ENCODE measurements around the gene TFF3. TPM values are rescaled to one million over a fixed set of nuclear protein-coding genes. Genes with fewer than 3 reads are reported as not detected.

TFF3 gene
- total RNA-seq, 4 donors from 2014 or later = 164 to 2,581 (median 367) TPM

GRCh38 chr21:42282715-42283114 is 32.5 kb downstream of the TFF3 start:
- in situ Hi-C loops (cut with MboI; ENCODE audit: low pct_ligation_motif_present in 1 of 4, low pct_unique_long_range_greater_than_20kb in 1 of 4, low sequenced_read_pairs in 3 of 4) (no loop called here), intact Hi-C loops (cut with DNase I; ENCODE audit: low total_unique reads) (no loop called here)
- H3K4me3 ChIP-seq = no peak overlapping the region
- no peak for DNase-seq
- H3K27me3 ChIP-seq = no peaks in the 10 kb centered on the region
- no peak overlapping the region for H3K27ac ChIP-seq
- no peaks in the 10 kb centered on the region for H3K9me3 ChIP-seq
- peaks cover 0 to 5% (median 0%) of the 10 kb centered on the region in 4 donors for H3K36me3 ChIP-seq
- H3K4me1 ChIP-seq = no peaks in the 10 kb centered on the region
- WGBS, 2 donors (ENCODE audit: low coverage in 1 of 2) = 89% methylated on average over 12 of the region's 12 CpGs; no CpG with 5 or more reads in 1 of the 2 donors
- TF ChIP-seq POLR2AphosphoS5 (IDR thresholded peaks at IDR 0.05) (no peak), POLR2A (IDR thresholded peaks at IDR 0.05) (no peak), EP300 (IDR thresholded peaks at IDR 0.05; ENCODE audit: low read depth) (no peak)
- TF ChIP-seq, protein P1, sequence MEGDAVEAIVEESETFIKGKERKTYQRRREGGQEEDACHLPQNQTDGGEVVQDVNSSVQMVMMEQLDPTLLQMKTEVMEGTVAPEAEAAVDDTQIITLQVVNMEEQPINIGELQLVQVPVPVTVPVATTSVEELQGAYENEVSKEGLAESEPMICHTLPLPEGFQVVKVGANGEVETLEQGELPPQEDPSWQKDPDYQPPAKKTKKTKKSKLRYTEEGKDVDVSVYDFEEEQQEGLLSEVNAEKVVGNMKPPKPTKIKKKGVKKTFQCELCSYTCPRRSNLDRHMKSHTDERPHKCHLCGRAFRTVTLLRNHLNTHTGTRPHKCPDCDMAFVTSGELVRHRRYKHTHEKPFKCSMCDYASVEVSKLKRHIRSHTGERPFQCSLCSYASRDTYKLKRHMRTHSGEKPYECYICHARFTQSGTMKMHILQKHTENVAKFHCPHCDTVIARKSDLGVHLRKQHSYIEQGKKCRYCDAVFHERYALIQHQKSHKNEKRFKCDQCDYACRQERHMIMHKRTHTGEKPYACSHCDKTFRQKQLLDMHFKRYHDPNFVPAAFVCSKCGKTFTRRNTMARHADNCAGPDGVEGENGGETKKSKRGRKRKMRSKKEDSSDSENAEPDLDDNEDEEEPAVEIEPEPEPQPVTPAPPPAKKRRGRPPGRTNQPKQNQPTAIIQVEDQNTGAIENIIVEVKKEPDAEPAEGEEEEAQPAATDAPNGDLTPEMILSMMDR (IDR thresholded peaks at IDR 0.05) = no peak

DNA sequence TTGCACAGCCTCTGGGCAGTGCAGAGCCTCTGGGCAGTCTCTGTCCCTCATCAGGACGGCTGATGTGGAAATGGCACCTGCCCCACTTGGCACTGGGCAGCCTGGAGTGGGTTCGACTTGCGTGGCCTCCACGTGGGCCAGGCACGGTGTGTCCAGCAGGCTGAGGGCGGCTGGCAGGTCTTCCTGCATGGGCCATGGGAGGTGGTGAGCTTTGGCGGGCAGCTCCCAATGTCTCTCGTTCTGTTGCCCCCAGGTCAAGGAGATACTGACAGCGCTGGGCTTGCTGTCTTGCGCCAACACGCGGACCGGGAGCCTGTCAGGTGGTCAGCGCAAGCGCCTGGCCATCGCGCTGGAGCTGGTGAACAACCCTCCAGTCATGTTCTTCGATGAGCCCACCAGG is 33.2 kb downstream of the TFF3 start:
- Histone ChIP-seq H3K36me3 (peaks cover 0 to 5% (median 0%) of the 10 kb centered on the region in 4 donors), H3K27me3 (no peaks in the 10 kb centered on the region), H3K27ac (no peak overlapping the region), H3K4me3 (no peak overlapping the region), H3K4me1 (no peaks in the 10 kb centered on the region), H3K9me3 (no peaks in the 10 kb centered on the region)
- in situ Hi-C loops (cut with MboI; ENCODE audit: low pct_ligation_motif_present in 1 of 4, low pct_unique_long_range_greater_than_20kb in 1 of 4, low sequenced_read_pairs in 3 of 4) = no loop called here
- no peak for DNase-seq
- WGBS, 2 donors (ENCODE audit: low coverage in 1 of 2) = 89 to 100% methylated on average over 8 of the region's 18 CpGs
- intact Hi-C loops (cut with DNase I; ENCODE audit: low total_unique reads) = no loop called here
- TF ChIP-seq POLR2AphosphoS5 (IDR thresholded peaks at IDR 0.05) = no peak
- TF ChIP-seq EP300 (IDR thresholded peaks at IDR 0.05; ENCODE audit: low read depth) = no peak
- TF ChIP-seq, protein P1 (IDR thresholded peaks at IDR 0.05) = no peak
- TF ChIP-seq POLR2A (IDR thresholded peaks at IDR 0.05) = no peak

DNA sequence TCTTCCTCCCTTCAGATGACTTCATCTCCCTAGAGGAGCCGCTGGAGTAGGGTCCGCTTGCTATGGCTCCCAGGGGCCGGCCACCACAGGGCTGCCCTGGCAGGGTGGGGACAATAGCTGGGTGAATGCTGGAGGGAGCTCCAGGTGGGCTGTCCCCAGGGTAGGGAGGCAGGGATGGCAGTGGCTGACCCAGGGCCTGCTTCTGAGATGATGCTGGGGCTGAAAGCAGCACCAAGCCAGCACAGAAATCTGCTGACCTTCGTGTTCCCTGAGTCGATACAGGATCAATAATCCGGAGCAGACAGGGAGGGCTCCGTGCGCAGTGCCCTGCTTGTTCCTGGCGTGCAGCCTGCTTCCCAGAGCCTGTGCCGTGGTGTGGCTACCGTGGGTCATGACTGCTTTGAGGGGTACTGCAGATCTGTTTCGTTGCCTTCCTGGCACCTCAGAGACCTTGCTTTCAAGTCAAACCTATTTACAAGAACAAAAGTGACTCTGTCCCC is 34.0 kb downstream of the TFF3 start:
- no peak for DNase-seq
- intact Hi-C loops (cut with DNase I; ENCODE audit: low total_unique reads) (no loop called here), in situ Hi-C loops (cut with MboI; ENCODE audit: low pct_ligation_motif_present in 1 of 4, low pct_unique_long_range_greater_than_20kb in 1 of 4, low sequenced_read_pairs in 3 of 4) (no loop called here)
- H3K4me3 ChIP-seq = no peak overlapping the region
- no peaks in the 10 kb centered on the region for H3K27me3 ChIP-seq
- peaks cover 0 to 5% (median 0%) of the 10 kb centered on the region in 4 donors for H3K36me3 ChIP-seq
- WGBS, 2 donors (ENCODE audit: low coverage in 1 of 2) = 84% methylated on average over 12 of the region's 12 CpGs; no CpG with 5 or more reads in 1 of the 2 donors
- no peak overlapping the region for H3K27ac ChIP-seq
- TF ChIP-seq POLR2A (IDR thresholded peaks at IDR 0.05) (no peak), EP300 (IDR thresholded peaks at IDR 0.05; ENCODE audit: low read depth) (no peak), POLR2AphosphoS5 (IDR thresholded peaks at IDR 0.05) (no peak)
- H3K9me3 ChIP-seq = no peaks in the 10 kb centered on the region
- H3K4me1 ChIP-seq = no peaks in the 10 kb centered on the region

- no peak overlapping the region for H3K27ac ChIP-seq
- peaks cover 0 to 5% (median 0%) of the 10 kb centered on the region in 4 donors for H3K36me3 ChIP-seq
- in situ Hi-C loops (cut with MboI; ENCODE audit: low pct_ligation_motif_present in 1 of 4, low pct_unique_long_range_greater_than_20kb in 1 of 4, low sequenced_read_pairs in 3 of 4) (no loop called here), intact Hi-C loops (cut with DNase I; ENCODE audit: low total_unique reads) (no loop called here)
- H3K4me3 ChIP-seq = no peak overlapping the region
- TF ChIP-seq, protein P1 (IDR thresholded peaks at IDR 0.05) = no peak
- no peak for TF ChIP-seq EP300 (IDR thresholded peaks at IDR 0.05; ENCODE audit: low read depth)
- TF ChIP-seq POLR2AphosphoS5 (IDR thresholded peaks at IDR 0.05) = no peak
- TF ChIP-seq POLR2A (IDR thresholded peaks at IDR 0.05) = no peak
- no peaks in the 10 kb centered on the region for H3K4me1 ChIP-seq
- DNase-seq = no peak
- no peaks in the 10 kb centered on the region for H3K27me3 ChIP-seq
- H3K9me3 ChIP-seq = no peaks in the 10 kb centered on the region
- WGBS, 2 donors (ENCODE audit: low coverage in 1 of 2) = 78% methylated on average over 22 of the region's 22 CpGs; no CpG with 5 or more reads in 1 of the 2 donors
Measured at GRCh38 chr21:42280356-42281180, 34.6 kb downstream of the TFF3 start.

Measured in transverse colon (tissue), 4 donors.